IMR-90 (cell line): ENCODE results near the gene PIPOX. TPM values are rescaled to one million over a fixed set of nuclear protein-coding genes. Genes with fewer than 3 reads are reported as not detected.

ENCODE experiments used
- ATAC-seq: fragments of 200-7000 bp; cut with Tn5 transposase; 2 replicates; pipeline ENCODE4 v1.9.1; 2020; ENCODE audit warnings: low read depth, mild to moderate bottlenecking, moderate library complexity
- BruUV-seq: library from RNA; stranded (reverse); fragments of 400-500 nt; replicated peaks from 2 replicates; lab custom pipeline; 2021; lab: Mats Ljungman, UMichigan
- CTCF ChIA-PET: fragments of 300-600 bp; formaldehyde crosslinking; extraction: SDS; loops from one replicate; lab custom pipeline; 2021; ENCODE audit warnings: antibody characterized with exemption; lab: Yijun Ruan, JAX
- POLR2A ChIA-PET: fragments of 300-600 bp; sonication (Branson Sonifier 250); formaldehyde crosslinking; loops from one replicate; lab custom pipeline; 2022; ENCODE audit warnings: antibody characterized with exemption; ENCODE audit not compliant: unreplicated experiment; lab: Charles Lee
- DNase-seq: peaks from one replicate; pipeline ENCODE4 v3.0.0; 2013
- H2AFZ ChIP-seq: replicated peaks from 2 replicates; pipeline ENCODE3; 2013; ENCODE audit warnings: low read length, mild to moderate bottlenecking; ENCODE audit not compliant: poor library complexity
- H2AK5ac ChIP-seq: 2 replicates; pipeline ENCODE4 v1.6.1; 2013; ENCODE audit warnings: low read depth, low read length, inconsistent platforms
- H2AK9ac ChIP-seq: replicated peaks from 2 replicates; pipeline ENCODE3; 2013; ENCODE audit warnings: mild to moderate bottlenecking, low read depth, low read length, moderate library complexity; ENCODE audit not compliant: poor library complexity
- H2BK120ac ChIP-seq: 2 replicates; pipeline ENCODE4 v1.6.1; 2013; ENCODE audit warnings: low read depth, low read length, inconsistent platforms
- H2BK15ac ChIP-seq: 3 replicates; pipeline ENCODE4 v1.6.1; 2013; ENCODE audit warnings: low read depth, low read length, inconsistent platforms
- H2BK20ac ChIP-seq: 2 replicates; pipeline ENCODE4 v1.6.1; 2013; ENCODE audit warnings: low read depth, mild to moderate bottlenecking, inconsistent platforms, low read length, moderate library complexity
- H2BK5ac ChIP-seq: 2 replicates; pipeline ENCODE4 v1.6.1; 2013; ENCODE audit warnings: mild to moderate bottlenecking, low read depth, low read length, inconsistent platforms; ENCODE audit not compliant: poor library complexity, severe bottlenecking
- H3K14ac ChIP-seq: replicated peaks from 2 replicates; pipeline ENCODE4 v1.6.1; 2013; ENCODE audit warnings: low read depth, low read length, inconsistent platforms
- H3K18ac ChIP-seq: 2 replicates; pipeline ENCODE4 v1.6.1; 2013; ENCODE audit warnings: low read depth, low read length, control low read depth
- H3K23ac ChIP-seq: 2 replicates; pipeline ENCODE4 v1.6.1; 2013; ENCODE audit warnings: low read depth, low read length, inconsistent platforms
- H3K27ac ChIP-seq: 2 replicates; pipeline ENCODE4 v1.5.1; 2013; ENCODE audit warnings: mild to moderate bottlenecking, control low read depth, low read length; ENCODE audit not compliant: insufficient read depth
- H3K27me3 ChIP-seq: 2 replicates; pipeline ENCODE4 v1.6.1; 2013; ENCODE audit warnings: low read length; ENCODE audit not compliant: control insufficient read depth, insufficient read depth
- H3K36me3 ChIP-seq: 2 replicates; pipeline ENCODE4 v1.6.1; 2013; ENCODE audit warnings: low read length, mixed read lengths; ENCODE audit not compliant: control insufficient read depth, insufficient read depth
- H3K4ac ChIP-seq: 2 replicates; pipeline ENCODE4 v1.6.1; 2013; ENCODE audit warnings: low read depth, low read length, inconsistent platforms
- H3K4me1 ChIP-seq: 2 replicates; pipeline ENCODE4 v1.6.1; 2013; ENCODE audit warnings: low read length, mixed read lengths; ENCODE audit not compliant: control insufficient read depth, insufficient read depth
- H3K4me2 ChIP-seq: 2 replicates; pipeline ENCODE4 v1.6.1; 2013; ENCODE audit warnings: low read depth, mild to moderate bottlenecking, control low read depth, low read length, moderate library complexity
- H3K4me3 ChIP-seq: 2 replicates; pipeline ENCODE4 v1.5.1; 2013; ENCODE audit warnings: low read depth, mild to moderate bottlenecking, control low read depth, low read length, moderate library complexity; ENCODE audit not compliant: insufficient read depth
- H3K56ac ChIP-seq: 2 replicates; pipeline ENCODE4 v1.6.1; 2013; ENCODE audit warnings: low read length, inconsistent platforms; ENCODE audit not compliant: insufficient read depth; ENCODE audit errors: extremely low read depth
- H3K79me1 ChIP-seq, 2 experiments: 2 replicates each; pipeline ENCODE4 v1.6.1; 2013; ENCODE audit warnings: low read length in 2 of 2, inconsistent platforms in 1 of 2, low read depth in 1 of 2
- H3K9ac ChIP-seq: 2 replicates; pipeline ENCODE4 v1.6.1; 2013; ENCODE audit warnings: low read depth, low read length, control low read depth
- H3K9me1 ChIP-seq: 2 replicates; pipeline ENCODE4 v1.6.1; 2013; ENCODE audit warnings: low read length, inconsistent platforms; ENCODE audit not compliant: insufficient read depth
- H3K9me3 ChIP-seq: 2 replicates; pipeline ENCODE4 v1.6.1; 2013; ENCODE audit warnings: low read length; ENCODE audit not compliant: control insufficient read depth, insufficient read depth
- H4K20me1 ChIP-seq: 2 replicates; pipeline ENCODE4 v1.6.1; 2013; ENCODE audit warnings: low read length, inconsistent platforms; ENCODE audit not compliant: insufficient read depth
- H4K5ac ChIP-seq: 2 replicates; pipeline ENCODE4 v1.6.1; 2013; ENCODE audit warnings: mild to moderate bottlenecking, low read depth, low read length, control low read depth
- H4K8ac ChIP-seq, 2 experiments: 2 replicates each; pipeline ENCODE4 v1.6.1; 2013; ENCODE audit warnings: low read depth in 2 of 2, low read length in 2 of 2, control low read depth in 1 of 2, inconsistent platforms in 1 of 2
- H4K91ac ChIP-seq: 2 replicates; pipeline ENCODE4 v1.6.1; 2013; ENCODE audit warnings: low read depth, low read length, inconsistent platforms; ENCODE audit not compliant: insufficient read depth
- CEBPB ChIP-seq: IDR thresholded peaks from 2 replicates; pipeline ENCODE4 v1.6.1; 2012; ENCODE audit warnings: low read depth, low read length, improper control_type of control experiment
- CHD1 ChIP-seq: IDR thresholded peaks from 2 replicates; pipeline ENCODE4 v1.6.1; 2012; ENCODE audit warnings: low read depth, low read length, improper control_type of control experiment
- CTCF ChIP-seq: conservative IDR thresholded peaks from 2 replicates; pipeline ENCODE4 v1.5.1; 2012; ENCODE audit warnings: mild to moderate bottlenecking, low read depth, low read length, improper control_type of control experiment
- ELK1 ChIP-seq: fragments of 150-350 bp; IDR thresholded peaks from 2 replicates; pipeline ENCODE4 v1.6.1; 2016; ENCODE audit warnings: low read depth, mild to moderate bottlenecking, low read length, moderate library complexity, borderline replicate concordance
- MAFK ChIP-seq: IDR thresholded peaks from 2 replicates; pipeline ENCODE4 v1.6.1; 2012; ENCODE audit warnings: low read depth, low read length, improper control_type of control experiment
- POLR2A ChIP-seq: IDR thresholded peaks from 2 replicates; pipeline ENCODE4 v1.6.1; 2012; ENCODE audit warnings: mild to moderate bottlenecking, low read depth, low read length
- RCOR1 ChIP-seq: IDR thresholded peaks from 2 replicates; pipeline ENCODE4 v1.6.1; 2012; ENCODE audit warnings: mild to moderate bottlenecking, low read length, improper control_type of control experiment; ENCODE audit not compliant: insufficient replicate concordance
- RFX5 ChIP-seq: IDR thresholded peaks from 2 replicates; pipeline ENCODE4 v1.8.0; 2012; ENCODE audit warnings: low read depth, mild to moderate bottlenecking, low read length, moderate library complexity
- SMC3 ChIP-seq: fragments of 150-350 bp; IDR thresholded peaks from 2 replicates; pipeline ENCODE4 v1.6.1; 2016; ENCODE audit warnings: low read depth, mild to moderate bottlenecking, antibody characterized with exemption, low read length, moderate library complexity
- USF2 ChIP-seq: fragments of 150-350 bp; IDR thresholded peaks from 2 replicates; pipeline ENCODE4 v1.6.1; 2017; ENCODE audit warnings: mild to moderate bottlenecking, antibody characterized with exemption, low read length, low read depth
- WGBS, 2 experiments: methylation state at CpG; one replicate each; pipeline versions ENCODE4 v1.1.5 to v1.1.7; 2013; ENCODE audit warnings: missing lambda C conversion rate in 2 of 2; ENCODE audit not compliant: insufficient read length in 1 of 2; ENCODE audit errors: extremely low coverage in 2 of 2; 5-methylcytosine and 5-hydroxymethylcytosine counted together
- dilution Hi-C: fragments of 300-500 bp; cut with HindIII; formaldehyde crosslinking; loops from one replicate; pipeline ENCODE4 v1.14.3; 2018; ENCODE audit warnings: low sequenced_read_pairs; ENCODE audit not compliant: unreplicated experiment
- in situ Hi-C: fragments of 300-500 bp; cut with MboI; formaldehyde crosslinking; loops from 3 replicates; pipeline ENCODE4 v1.14.3; 2019; ENCODE audit warnings: low sequenced_read_pairs, inconsistent platforms, mixed read lengths
- intact Hi-C: fragments of 100-400 bp; cut with micrococcal nuclease; formaldehyde crosslinking; loops from 2 replicates; pipeline ENCODE4 v1.10.0; 2022
- polyA plus RNA-seq, 3 experiments: library from polyadenylated mRNA; depleted of rRNA; stranded (reverse); fragments of >200 nt; gene quantifications; 2 replicates each; pipeline ENCODE4 v1.2.3, GENCODE V29; 2012; ENCODE audit warnings: low replicate concordance in 1 of 3
- total RNA-seq: library from RNA; depleted of rRNA; stranded (reverse); fragments of >200 nt; gene quantifications from 2 replicates; pipeline ENCODE4 v1.2.3, GENCODE V29; 2012

PIPOX gene
- total and polyA plus RNA-seq, 2 of the 4 experiments (the other 2 are of a cell fraction), result 0.43 to 1.3 TPM

DNA sequence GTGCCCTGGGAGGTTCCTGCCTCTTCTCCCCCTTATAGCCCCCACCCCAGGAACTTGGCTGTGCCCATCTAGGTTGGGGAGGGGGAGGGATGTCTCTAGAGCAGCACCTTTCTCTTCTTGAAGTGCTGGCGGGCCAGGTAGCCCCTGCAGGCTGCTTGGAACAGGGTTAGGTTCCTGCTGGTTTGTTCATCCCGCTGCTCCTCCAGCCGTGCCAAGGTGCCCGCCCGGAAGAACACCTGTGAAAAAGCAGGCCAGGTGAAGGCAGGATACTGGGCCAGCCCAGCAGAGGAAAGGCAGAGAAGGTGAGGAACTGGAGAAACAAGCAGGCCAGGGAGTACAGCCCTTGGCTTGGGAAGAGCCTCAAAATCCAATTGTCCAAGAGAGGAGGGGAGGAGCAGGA lies 56.6 kb downstream of the PIPOX start:
- no peak overlapping the region for H3K4me3 ChIP-seq
- H3K36me3 ChIP-seq, result peaks cover 59% of the 10 kb centered on the region
- H3K18ac ChIP-seq, result no peak overlapping the region
- intact Hi-C loops (no loop called here), in situ Hi-C loops (no loop called here), dilution Hi-C loops (no loop called here)
- no peaks in the 10 kb centered on the region for H4K20me1 ChIP-seq
- H3K4ac ChIP-seq, result no peak overlapping the region
- no peaks in the 10 kb centered on the region for H3K9me1 ChIP-seq
- H3K79me1 ChIP-seq, result no peaks in the 10 kb centered on the region
- H3K56ac ChIP-seq, result no peak overlapping the region
- POLR2A ChIA-PET, result no interaction called here
- ATAC-seq (no peak), DNase-seq (no peak)
- no peak overlapping the region for H2AFZ ChIP-seq
- CTCF ChIA-PET, result no interaction called here
- H3K9ac ChIP-seq, result no peak overlapping the region
- H3K23ac ChIP-seq, result no peak overlapping the region
- no peak overlapping the region for H2AK9ac ChIP-seq
- no peaks in the 10 kb centered on the region for H3K9me3 ChIP-seq
- no peak overlapping the region for H3K27ac ChIP-seq
- WGBS, 2 experiments, result 85% methylated on average over 4 of the region's 5 CpGs; no CpG with 5 or more reads in 1 of the 2 experiments
- H4K91ac ChIP-seq, result no peak overlapping the region
- H4K5ac ChIP-seq, result no peak overlapping the region
- H4K8ac ChIP-seq, result no peak overlapping the region
- no peak overlapping the region for H2AK5ac ChIP-seq
- H3K14ac ChIP-seq, result no peak overlapping the region
- H3K4me1 ChIP-seq, result no peaks in the 10 kb centered on the region
- no peak for TF ChIP-seq USF2
- no peak for TF ChIP-seq CEBPB
- TF ChIP-seq RFX5, result no peak
- TF ChIP-seq CTCF, result no peak
- TF ChIP-seq RCOR1, result no peak
- TF ChIP-seq POLR2A, result no peak
- TF ChIP-seq MAFK, result no peak
- no peak for TF ChIP-seq SMC3
- TF ChIP-seq ELK1, result no peak
- no peak for TF ChIP-seq CHD1
- H3K27me3 ChIP-seq, result no peaks in the 10 kb centered on the region
- no TSS peak for BruUV-seq
- no peak overlapping the region for H2BK5ac ChIP-seq
- no peak overlapping the region for H3K4me2 ChIP-seq
- no peak overlapping the region for H2BK20ac ChIP-seq
- H2BK120ac ChIP-seq, result no peak overlapping the region
- no peak overlapping the region for H2BK15ac ChIP-seq
